Activated CD4-positive, alpha-beta T cell treated with anti-CD3 and anti-CD28 coated beads for 36 hours (primary cell): ENCODE data around the gene STXBP4. TPM values are rescaled to one million over a fixed set of nuclear protein-coding genes. Genes with fewer than 3 reads are reported as not detected.
"Not testable (repeated sequence)": the region's sequence is repeated elsewhere in the genome, so short reads cannot be mapped to it uniquely, and the experiment has no call there.

ENCODE experiments used
- ATAC-seq: fragments of 200-7000 bp; cut with Tn5 transposase; one replicate; pipeline ENCODE4 v1.10.0; 2021; ENCODE audit warnings: mild to moderate bottlenecking, moderate library complexity
- CTCF ChIA-PET: fragments of 350-600 bp; sonication (Branson Sonifier 250); formaldehyde crosslinking; loops from one replicate; lab custom pipeline; 2021; ENCODE audit warnings: antibody characterized with exemption; lab: Charles Lee
- POLR2A ChIA-PET: fragments of 350-600 bp; sonication (Branson Sonifier 250); formaldehyde crosslinking; loops from one replicate; lab custom pipeline; 2021; ENCODE audit warnings: antibody characterized with exemption, inconsistent platforms; lab: Charles Lee
- DNase-seq: peaks from one replicate; pipeline ENCODE4 v3.0.0-alpha.2; 2020
- H3K27ac Mint-ChIP-seq: one replicate; pipeline ENCODE4 v1.8.0; 2021; ENCODE audit warnings: mixed read lengths
- H3K27me3 Mint-ChIP-seq: one replicate; pipeline ENCODE4 v1.8.0; 2021; ENCODE audit warnings: mixed read lengths
- H3K36me3 Mint-ChIP-seq: one replicate; pipeline ENCODE4 v1.8.0; 2021; ENCODE audit warnings: low read depth, mixed read lengths
- H3K4me1 Mint-ChIP-seq: one replicate; pipeline ENCODE4 v1.8.0; 2021; ENCODE audit warnings: mixed read lengths
- H3K4me3 Mint-ChIP-seq: one replicate; pipeline ENCODE4 v1.8.0; 2021; ENCODE audit warnings: mild to moderate bottlenecking, moderate library complexity, mixed read lengths
- H3K9me3 Mint-ChIP-seq: one replicate; pipeline ENCODE4 v1.8.0; 2021; ENCODE audit warnings: low read depth, mixed read lengths
- intact Hi-C, 2 experiments: fragments of 100-400 bp; cut with DNase I in 1 of 2; cut with micrococcal nuclease in 1 of 2; formaldehyde crosslinking; loops; one replicate each; pipeline versions ENCODE4 v1.14.2 to v1.15.1; 2022 to 2024; cut with DNase I, micrococcal nuclease
- total RNA-seq, 2 experiments: library from RNA; stranded (reverse); gene quantifications; one replicate each; pipeline ENCODE4 v1.2.3, GENCODE V29; 2021

STXBP4 gene
- total RNA-seq, 2 experiments from 2014 or later, result 5.4 to 7.2 TPM

- CTCF ChIA-PET, POLR2A ChIA-PET, H3K4me3 Mint-ChIP-seq, ATAC-seq, intact Hi-C loops, H3K4me1 Mint-ChIP-seq, H3K9me3 Mint-ChIP-seq, H3K27me3 Mint-ChIP-seq, DNase-seq: not testable (repeated sequence)
- Mint-ChIP-seq H3K36me3 (peaks cover 11% of the 10 kb centered on the region), H3K27ac (peak overlapping the region; percentile 45)
These were observed 104.9 kb downstream of the STXBP4 start for GRCh38 chr17:55073467-55073866.

GRCh38 chr17:55081559-55081958 lies 113.0 kb downstream of the STXBP4 start:
- Mint-ChIP-seq H3K4me3 (no peak overlapping the region), H3K36me3 (peaks cover 14% of the 10 kb centered on the region), H3K9me3 (no peaks in the 10 kb centered on the region), H3K27ac (no peak overlapping the region), H3K4me1 (no peaks in the 10 kb centered on the region), H3K27me3 (no peaks in the 10 kb centered on the region)
- ATAC-seq, result no peak
- no peak for DNase-seq
- POLR2A ChIA-PET, result no interaction called here
- CTCF ChIA-PET, result no interaction called here
- intact Hi-C loops, result no loop called here

- no peak for ATAC-seq
- DNase-seq, result no peak
- POLR2A ChIA-PET, result no interaction called here
- Mint-ChIP-seq H3K36me3 (peaks cover 14% of the 10 kb centered on the region), H3K4me3 (no peak overlapping the region), H3K9me3 (no peaks in the 10 kb centered on the region), H3K27ac (no peak overlapping the region), H3K27me3 (no peaks in the 10 kb centered on the region), H3K4me1 (peaks cover 11% of the 10 kb centered on the region)
- CTCF ChIA-PET, result no interaction called here
- intact Hi-C loops, result no loop called here
These were observed 118.1 kb downstream of the STXBP4 start for GRCh38 chr17:55086635-55087058.

GRCh38 chr17:55089256-55089655 lies 120.7 kb downstream of the STXBP4 start:
- POLR2A ChIA-PET, result interaction anchor here (0.6 kb wide), 1 partner anchor 17 kb away, joined by 3 read pairs; no protein-coding TSS in a partner anchor
- intact Hi-C loops, result no loop called here
- no peaks in the 10 kb centered on the region for H3K9me3 Mint-ChIP-seq
- peaks cover 10% of the 10 kb centered on the region for H3K36me3 Mint-ChIP-seq
- ATAC-seq (no peak), DNase-seq (no peak)
- H3K27me3 Mint-ChIP-seq, result no peaks in the 10 kb centered on the region
- no peak overlapping the region for H3K4me3 Mint-ChIP-seq
- H3K27ac Mint-ChIP-seq, result peak overlapping the region; percentile 93
- H3K4me1 Mint-ChIP-seq, result peaks cover 13% of the 10 kb centered on the region
- CTCF ChIA-PET, result no interaction called here

GRCh38 chr17:55090079-55090492 lies 121.5 kb downstream of the STXBP4 start:
- Mint-ChIP-seq H3K4me1 (peaks cover 13% of the 10 kb centered on the region), H3K36me3 (peaks cover 10% of the 10 kb centered on the region), H3K27me3 (no peaks in the 10 kb centered on the region), H3K4me3 (no peak overlapping the region), H3K9me3 (no peaks in the 10 kb centered on the region), H3K27ac (peak overlapping the region; percentile 93)
- ATAC-seq (peak; percentile 98), DNase-seq (peak; percentile 73)
- intact Hi-C loops, result no loop called here
- POLR2A ChIA-PET, result no interaction called here
- CTCF ChIA-PET, result interaction anchor here (0.7 to 1.5 kb wide), 2 partner anchors 10 to 207 kb away, joined by 3 read pairs; no protein-coding TSS in a partner anchor

GRCh38 chr17:55093353-55093752 lies 124.8 kb downstream of the STXBP4 start:
- ATAC-seq (no peak), DNase-seq (no peak)
- intact Hi-C loops, result no loop called here
- H3K4me1 Mint-ChIP-seq, result peaks cover 13% of the 10 kb centered on the region
- no peaks in the 10 kb centered on the region for H3K27me3 Mint-ChIP-seq
- no peak overlapping the region for H3K27ac Mint-ChIP-seq
- POLR2A ChIA-PET, result no interaction called here
- CTCF ChIA-PET, result interaction anchor here (1.1 kb wide), 1 partner anchor 255 kb away, joined by 3 read pairs; no protein-coding TSS in a partner anchor
- H3K36me3 Mint-ChIP-seq, result peaks cover 3% of the 10 kb centered on the region
- H3K9me3 Mint-ChIP-seq, result no peaks in the 10 kb centered on the region
- H3K4me3 Mint-ChIP-seq, result no peak overlapping the region

GRCh38 chr17:55098765-55099164 lies 130.2 kb downstream of the STXBP4 start:
- H3K27ac Mint-ChIP-seq, result no peak overlapping the region
- intact Hi-C loops, result no loop called here
- DNase-seq, result no peak
- H3K36me3 Mint-ChIP-seq, result peaks cover 9% of the 10 kb centered on the region
- no peaks in the 10 kb centered on the region for H3K4me1 Mint-ChIP-seq
- no peaks in the 10 kb centered on the region for H3K27me3 Mint-ChIP-seq
- ATAC-seq, result no peak
- H3K9me3 Mint-ChIP-seq, result peaks cover 2% of the 10 kb centered on the region
- H3K4me3 Mint-ChIP-seq, result no peak overlapping the region
- POLR2A ChIA-PET, result no interaction called here
- CTCF ChIA-PET, result no interaction called here

GRCh38 chr17:55110521-55110920 lies 142.0 kb downstream of the STXBP4 start:
- ChIA-PET POLR2A (no interaction called here), CTCF (interaction anchor here (1.6 kb wide), 1 partner anchor 9 kb away, joined by 4 read pairs; no protein-coding TSS in a partner anchor)
- H3K4me3 Mint-ChIP-seq, result no peak overlapping the region
- intact Hi-C loops, result no loop called here
- DNase-seq, result no peak
- H3K27me3 Mint-ChIP-seq, result no peaks in the 10 kb centered on the region
- H3K9me3 Mint-ChIP-seq, result peaks cover 8% of the 10 kb centered on the region
- no peak for ATAC-seq
- H3K4me1 Mint-ChIP-seq, result no peaks in the 10 kb centered on the region
- peaks cover 14% of the 10 kb centered on the region for H3K36me3 Mint-ChIP-seq
- H3K27ac Mint-ChIP-seq, result no peak overlapping the region

- ChIA-PET POLR2A (no interaction called here), CTCF (no interaction called here)
- Mint-ChIP-seq H3K27me3 (no peaks in the 10 kb centered on the region), H3K36me3 (no peaks in the 10 kb centered on the region), H3K4me1 (peaks cover 5% of the 10 kb centered on the region), H3K9me3 (no peaks in the 10 kb centered on the region), H3K4me3 (no peak overlapping the region), H3K27ac (no peak overlapping the region)
- ATAC-seq, result no peak
- no peak for DNase-seq
- intact Hi-C loops, result no loop called here
These were observed 145.7 kb downstream of the STXBP4 start for GRCh38 chr17:55114283-55114682.

GRCh38 chr17:55116440-55116914 lies 147.9 kb downstream of the STXBP4 start:
- intact Hi-C loops, result no loop called here
- Mint-ChIP-seq H3K4me3 (no peak overlapping the region), H3K9me3 (no peaks in the 10 kb centered on the region), H3K36me3 (no peaks in the 10 kb centered on the region), H3K4me1 (peaks cover 5% of the 10 kb centered on the region), H3K27ac (peak overlapping the region; percentile 6), H3K27me3 (no peaks in the 10 kb centered on the region)
- POLR2A ChIA-PET, result no interaction called here
- DNase-seq (no peak), ATAC-seq (no peak)
- CTCF ChIA-PET, result no interaction called here

- ATAC-seq, result no peak
- ChIA-PET CTCF (no interaction called here), POLR2A (no interaction called here)
- no peaks in the 10 kb centered on the region for H3K9me3 Mint-ChIP-seq
- intact Hi-C loops, result no loop called here
- DNase-seq, result no peak
- peaks cover 7% of the 10 kb centered on the region for H3K4me1 Mint-ChIP-seq
- H3K27ac Mint-ChIP-seq, result no peak overlapping the region
- H3K27me3 Mint-ChIP-seq, result no peaks in the 10 kb centered on the region
- no peaks in the 10 kb centered on the region for H3K36me3 Mint-ChIP-seq
- H3K4me3 Mint-ChIP-seq, result no peak overlapping the region
These were observed 148.6 kb downstream of the STXBP4 start for GRCh38 chr17:55117164-55117563.

- ATAC-seq (no peak), DNase-seq (no peak)
- no peaks in the 10 kb centered on the region for H3K36me3 Mint-ChIP-seq
- intact Hi-C loops, result no loop called here
- H3K4me1 Mint-ChIP-seq, result peaks cover 8% of the 10 kb centered on the region
- no peaks in the 10 kb centered on the region for H3K9me3 Mint-ChIP-seq
- H3K4me3 Mint-ChIP-seq, result no peak overlapping the region
- ChIA-PET POLR2A (no interaction called here), CTCF (no interaction called here)
- no peak overlapping the region for H3K27ac Mint-ChIP-seq
- no peaks in the 10 kb centered on the region for H3K27me3 Mint-ChIP-seq
These were observed 152.1 kb downstream of the STXBP4 start for GRCh38 chr17:55120651-55121050.
